B cell (primary cell): ENCODE data around the gene PYGM. TPM values are rescaled to one million over a fixed set of nuclear protein-coding genes. Genes with fewer than 3 reads are reported as not detected.

ENCODE experiments used
- ATAC-seq: fragments of 200-7000 bp; cut with Tn5 transposase; one replicate; pipeline ENCODE4 v1.10.0; 2021; ENCODE audit warnings: low read depth, mild to moderate bottlenecking, moderate number of reproducible peaks, moderate library complexity
- CTCF ChIA-PET: fragments of 350-600 bp; sonication (Branson Sonifier 250); formaldehyde crosslinking; loops from one replicate; lab custom pipeline; 2021; ENCODE audit warnings: antibody characterized with exemption, inconsistent platforms; lab: Charles Lee
- POLR2A ChIA-PET: fragments of 350-600 bp; sonication (Branson Sonifier 250); formaldehyde crosslinking; loops from one replicate; lab custom pipeline; 2021; ENCODE audit warnings: antibody characterized with exemption; lab: Charles Lee
- DNase-seq: peaks from one replicate; pipeline ENCODE4 v3.0.0; 2013
- H2AFZ ChIP-seq: 2 replicates; pipeline ENCODE4 v1.6.1; 2012; ENCODE audit warnings: mild to moderate bottlenecking, low read depth, low read length; ENCODE audit not compliant: insufficient read depth, poor library complexity, severe bottlenecking
- H3K27ac ChIP-seq, 2 donors: 1 replicate in 1 of 2; 2 replicates in 1 of 2; pipeline ENCODE4 v1.5.1; 2012 to 2013; ENCODE audit warnings: low read length in 2 of 2, mild to moderate bottlenecking in 2 of 2, moderate library complexity in 1 of 2
- H3K27me3 ChIP-seq, 4 experiments: fragments of 200-600 bp in 1 of 4; sonication (generic) in 1 of 4; replicated peaks in 1 of 4; 1 replicate in 2 of 4; 2 replicates in 2 of 4; pipeline versions ENCODE4 v1.6.1 to v1.7.0; 2013 to 2016; ENCODE audit warnings: low read length in 3 of 4, mild to moderate bottlenecking in 2 of 4, mixed read lengths in 1 of 4, moderate library complexity in 1 of 4; ENCODE audit not compliant: insufficient read depth in 4 of 4, control insufficient read depth in 3 of 4; ENCODE audit errors: control extremely low read depth in 1 of 4
- H3K36me3 ChIP-seq, 2 experiments: replicated peaks in 1 of 2; 1 replicate in 1 of 2; 2 replicates in 1 of 2; pipeline versions ENCODE4 v1.6.1 to v1.7.1; 2013; ENCODE audit warnings: low read length in 1 of 2; ENCODE audit not compliant: insufficient read depth in 2 of 2, control insufficient read depth in 1 of 2; ENCODE audit errors: control extremely low read depth in 1 of 2, extremely low read depth in 1 of 2
- H3K4me1 ChIP-seq, 2 donors: fragments of 200-600 bp in 1 of 2; sonication (generic) in 1 of 2; 1 replicate in 1 of 2; 2 replicates in 1 of 2; pipeline versions ENCODE4 v1.5.1 to v1.6.1; 2013 to 2017; ENCODE audit warnings: low read length in 2 of 2; ENCODE audit not compliant: control insufficient read depth in 2 of 2, insufficient read depth in 2 of 2
- H3K4me2 ChIP-seq: replicated peaks from 2 replicates; pipeline ENCODE3; 2012; ENCODE audit warnings: mild to moderate bottlenecking, low read depth, low read length; ENCODE audit not compliant: poor library complexity, severe bottlenecking
- H3K4me3 ChIP-seq, 5 experiments: fragments of 200-600 bp in 1 of 5; sonication (generic) in 1 of 5; 1 replicate in 3 of 5; 2 replicates in 2 of 5; pipeline versions ENCODE4 v1.5.1 to v1.7.0; 2011 to 2016; ENCODE audit warnings: low read length in 4 of 5, mild to moderate bottlenecking in 4 of 5, low read depth in 2 of 5, control low read depth in 1 of 5, moderate library complexity in 1 of 5; ENCODE audit not compliant: insufficient read depth in 1 of 5; ENCODE audit errors: control extremely low read depth in 1 of 5, extremely low read depth in 1 of 5
- H3K79me2 ChIP-seq: fragments of 200-600 bp; sonication (generic); one replicate; pipeline ENCODE4 v1.6.0; 2016; ENCODE audit warnings: low read length; ENCODE audit not compliant: control insufficient read depth, insufficient read depth
- H3K9ac ChIP-seq: fragments of 200-600 bp; sonication (generic); 2 replicates; pipeline ENCODE4 v1.6.1; 2017; ENCODE audit warnings: mild to moderate bottlenecking, low read length, moderate library complexity
- H3K9me3 ChIP-seq, 3 donors: one replicate each; pipeline versions ENCODE4 v1.6.1 to v1.7.1; 2013; ENCODE audit warnings: low read length in 2 of 3; ENCODE audit not compliant: control insufficient read depth in 2 of 3, insufficient read depth in 1 of 3; ENCODE audit errors: control extremely low read depth in 1 of 3
- H4K20me1 ChIP-seq: 2 replicates; pipeline ENCODE4 v1.6.0; 2012; ENCODE audit warnings: mild to moderate bottlenecking, low read length; ENCODE audit not compliant: insufficient read depth, control insufficient read depth, poor library complexity, severe bottlenecking
- H3K27ac Mint-ChIP-seq: one replicate; pipeline ENCODE4 v1.8.0; 2021; ENCODE audit warnings: mixed read lengths
- H3K27me3 Mint-ChIP-seq: one replicate; pipeline ENCODE4 v1.8.0; 2021; ENCODE audit warnings: mixed read lengths
- H3K4me1 Mint-ChIP-seq: one replicate; pipeline ENCODE4 v1.8.0; 2021; ENCODE audit warnings: mixed read lengths
- H3K4me3 Mint-ChIP-seq: one replicate; pipeline ENCODE4 v1.8.0; 2021; ENCODE audit warnings: mixed read lengths
- H3K9me3 Mint-ChIP-seq: one replicate; pipeline ENCODE4 v1.8.0; 2022; ENCODE audit warnings: mixed read lengths; ENCODE audit not compliant: insufficient read depth
- EZH2 ChIP-seq: IDR thresholded peaks from 2 replicates; pipeline ENCODE4 v1.6.1; 2012; ENCODE audit warnings: borderline replicate concordance, low read depth, mild to moderate bottlenecking, moderate library complexity, low read length; ENCODE audit not compliant: insufficient read depth, poor library complexity, severe bottlenecking
- WGBS: methylation state at CpG from one replicate; pipeline ENCODE4 v1.1.5; 2013; ENCODE audit warnings: missing lambda C conversion rate; ENCODE audit not compliant: insufficient coverage; 5-methylcytosine and 5-hydroxymethylcytosine counted together
- intact Hi-C: fragments of 100-400 bp; cut with micrococcal nuclease; formaldehyde crosslinking; loops from one replicate; pipeline ENCODE4 v1.10.0; 2022
- polyA plus RNA-seq: library from polyadenylated mRNA; depleted of rRNA; stranded (reverse); fragments of >200 nt; gene quantifications from 2 replicates; pipeline ENCODE4 v1.2.3, GENCODE V29; 2012
- total RNA-seq, 2 donors: library from RNA; stranded (reverse); fragments of 120-200 nt in 1 of 2; gene quantifications; 1 replicate in 1 of 2; 2 replicates in 1 of 2; pipeline versions ENCODE4 v1.2.3 to v1.2.4, GENCODE V29; 2013 to 2022
- TF ChIP-seq, protein P1 (sequence below): fragments of 200-600 bp; IDR thresholded peaks from one replicate; pipeline ENCODE4 v1.8.0; 2022; ENCODE audit warnings: antibody characterized with exemption, mild to moderate bottlenecking

PYGM gene
- total and polyA plus RNA-seq, 2 donors (not counting 1 experiment from before 2014, with no cell fraction given): 9.3 to 9.6 TPM

DNA sequence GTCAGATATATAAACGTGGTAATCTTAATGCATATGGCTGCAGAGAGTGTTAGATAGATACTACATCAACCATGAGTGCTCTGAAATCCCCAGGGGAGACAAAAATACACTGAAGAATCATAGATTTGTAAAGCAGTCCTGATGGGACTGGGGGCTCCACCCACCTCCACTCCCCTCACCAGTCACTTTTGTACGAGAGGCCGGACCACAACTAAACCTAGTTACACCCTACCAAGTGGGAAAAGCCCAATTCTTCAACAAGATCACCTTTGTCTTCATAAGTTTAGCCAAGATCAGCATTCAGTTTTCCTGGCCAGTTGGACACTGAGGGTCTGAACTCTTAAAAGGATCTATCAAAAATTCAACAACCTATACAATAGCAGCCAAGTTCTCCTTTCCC, 17.1 kb upstream of the PYGM start:
- Histone ChIP-seq H3K27me3 (no peaks in the 10 kb centered on the region), H3K4me3 (peak overlapping the region; percentile 65 to 92 (median 82)), H3K36me3 (peaks cover 3 to 55% of the 10 kb centered on the region in 2 experiments), H3K9me3 (no peaks in the 10 kb centered on the region), H3K4me2 (peak overlapping the region; percentile 76), H4K20me1 (peaks cover 47% of the 10 kb centered on the region), H3K9ac (peak overlapping the region; percentile 83), H3K79me2 (peaks cover 56% of the 10 kb centered on the region), H3K4me1 (peaks cover 63 to 71% of the 10 kb centered on the region in 2 donors), H3K27ac (peak overlapping the region; percentile 39 to 64), H2AFZ (no peak overlapping the region)
- Mint-ChIP-seq H3K27me3 (no peaks in the 10 kb centered on the region), H3K4me3 (peak overlapping the region; percentile 95), H3K9me3 (no peaks in the 10 kb centered on the region), H3K4me1 (peaks cover 80% of the 10 kb centered on the region), H3K27ac (peak overlapping the region; percentile 91)
- 20% methylated on average over 2 of the region's 3 CpGs for WGBS
- intact Hi-C loops: loop anchor here (2.0 to 5.0 kb wide), 3 partner anchors 14 to 340 kb away; partner anchors contain the start of genes ARL2 and ZNHIT2
- CTCF ChIA-PET: interaction anchor here (0.9 to 5.9 kb wide), 9 partner anchors 8 to 93 kb away, joined by 3 to 74 read pairs (median 5); partner anchors contain the start of genes MEN1 and RASGRP2
- POLR2A ChIA-PET: interaction anchor here (1.3 to 6.9 kb wide), 4 partner anchors 9 to 33 kb away, joined by 4 to 149 read pairs (median 30); partner anchors contain the start of genes MAP4K2 and RASGRP2
- no peak for ATAC-seq
- TF ChIP-seq, protein P1, sequence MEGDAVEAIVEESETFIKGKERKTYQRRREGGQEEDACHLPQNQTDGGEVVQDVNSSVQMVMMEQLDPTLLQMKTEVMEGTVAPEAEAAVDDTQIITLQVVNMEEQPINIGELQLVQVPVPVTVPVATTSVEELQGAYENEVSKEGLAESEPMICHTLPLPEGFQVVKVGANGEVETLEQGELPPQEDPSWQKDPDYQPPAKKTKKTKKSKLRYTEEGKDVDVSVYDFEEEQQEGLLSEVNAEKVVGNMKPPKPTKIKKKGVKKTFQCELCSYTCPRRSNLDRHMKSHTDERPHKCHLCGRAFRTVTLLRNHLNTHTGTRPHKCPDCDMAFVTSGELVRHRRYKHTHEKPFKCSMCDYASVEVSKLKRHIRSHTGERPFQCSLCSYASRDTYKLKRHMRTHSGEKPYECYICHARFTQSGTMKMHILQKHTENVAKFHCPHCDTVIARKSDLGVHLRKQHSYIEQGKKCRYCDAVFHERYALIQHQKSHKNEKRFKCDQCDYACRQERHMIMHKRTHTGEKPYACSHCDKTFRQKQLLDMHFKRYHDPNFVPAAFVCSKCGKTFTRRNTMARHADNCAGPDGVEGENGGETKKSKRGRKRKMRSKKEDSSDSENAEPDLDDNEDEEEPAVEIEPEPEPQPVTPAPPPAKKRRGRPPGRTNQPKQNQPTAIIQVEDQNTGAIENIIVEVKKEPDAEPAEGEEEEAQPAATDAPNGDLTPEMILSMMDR: no peak
- TF ChIP-seq EZH2: no peak
- no peak for DNase-seq

DNA sequence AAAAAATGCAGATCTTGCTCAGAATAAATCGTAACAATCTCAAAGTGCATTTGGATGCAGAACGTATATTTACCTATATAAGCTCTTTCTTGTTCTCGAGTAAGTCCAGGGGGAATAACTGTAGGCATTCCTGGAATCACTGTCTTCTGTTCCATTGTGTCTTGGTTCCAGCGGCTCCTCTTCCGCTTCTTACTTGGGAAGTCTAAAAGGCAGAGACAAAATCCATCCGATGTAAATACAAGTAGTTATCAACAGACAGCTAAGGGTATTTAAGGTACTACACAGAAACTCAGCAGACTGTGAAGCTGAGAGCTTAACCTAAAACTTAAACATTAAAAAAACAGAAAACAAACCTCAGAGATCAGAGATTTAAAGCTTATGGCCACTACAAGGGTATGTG, 16.7 kb upstream of the PYGM start:
- H3K27me3 Mint-ChIP-seq: no peaks in the 10 kb centered on the region
- H3K9me3 Mint-ChIP-seq: no peaks in the 10 kb centered on the region
- Histone ChIP-seq H3K9me3 (no peaks in the 10 kb centered on the region), H3K79me2 (peaks cover 56% of the 10 kb centered on the region), H3K36me3 (peaks cover 4 to 59% of the 10 kb centered on the region in 2 experiments), H3K27me3 (no peaks in the 10 kb centered on the region), H3K4me3 (peak overlapping the region; percentile 65 to 92 (median 82)), H3K9ac (peak overlapping the region; percentile 83), H2AFZ (no peak overlapping the region), H3K4me2 (peak overlapping the region; percentile 76), H3K27ac (peak overlapping the region; percentile 39 to 64), H4K20me1 (peaks cover 52% of the 10 kb centered on the region), H3K4me1 (peaks cover 66 to 71% of the 10 kb centered on the region in 2 donors)
- DNase-seq (no peak), ATAC-seq (no peak)
- intact Hi-C loops: loop anchor here (2.0 to 5.0 kb wide), 3 partner anchors 14 to 341 kb away; partner anchors contain the start of genes ARL2 and ZNHIT2
- WGBS: no CpG with 5 or more reads among the region's 6 CpGs
- peaks cover 83% of the 10 kb centered on the region for H3K4me1 Mint-ChIP-seq
- CTCF ChIA-PET: interaction anchor here (0.9 to 5.9 kb wide), 10 partner anchors 8 to 93 kb away, joined by 3 to 74 read pairs (median 4); partner anchors contain the start of genes MEN1 and RASGRP2
- POLR2A ChIA-PET: interaction anchor here (0.7 to 6.9 kb wide), 4 partner anchors 9 to 33 kb away, joined by 4 to 149 read pairs (median 26); partner anchors contain the start of gene RASGRP2
- H3K27ac Mint-ChIP-seq: peak overlapping the region; percentile 91
- H3K4me3 Mint-ChIP-seq: peak overlapping the region; percentile 95
- TF ChIP-seq, protein P1: no peak
- no peak for TF ChIP-seq EZH2
